ENCODE data around the gene BFSP2. TPM values are rescaled to one million over a fixed set of nuclear protein-coding genes. Genes with fewer than 3 reads are reported as not detected.
A peak's percentile ranks its signal among the peaks of the same experiment; 100 is the strongest.

BFSP2 gene
- polyA plus RNA-seq (ENCODE audit: insufficient read length in 4 of 4) = under 1 TPM in 1 of 4 donors, not detected in 3; 0.69 TPM

GRCh38 chr3:133400006-133400515 is at the start of gene BFSP2:
BFSP2 (plus strand) TSS chr3:133400056; CDS start chr3:133400084, 28 bp downstream.
- DNase-seq (ENCODE audit: low read depth in 4 of 4, low spot score in 3 of 4) = no peak

- DNase-seq (ENCODE audit: low read depth in 4 of 4, low spot score in 3 of 4) = no peak
These were observed 45.1 kb upstream of the BFSP2 start for GRCh38 chr3:133354721-133355120.

- DNase-seq (ENCODE audit: low read depth in 4 of 4, low spot score in 3 of 4) = no peak
These were observed 39.4 kb upstream of the BFSP2 start for GRCh38 chr3:133360476-133360875.

- no peak for DNase-seq (ENCODE audit: low read depth in 4 of 4, low spot score in 3 of 4)
These were observed 38.8 kb upstream of the BFSP2 start for GRCh38 chr3:133361011-133361410.

- no peak for DNase-seq (ENCODE audit: low read depth in 4 of 4, low spot score in 3 of 4)
These were observed 38.4 kb upstream of the BFSP2 start for GRCh38 chr3:133361435-133361834.

- DNase-seq (ENCODE audit: low read depth in 4 of 4, low spot score in 3 of 4) = no peak
These were observed 37.3 kb upstream of the BFSP2 start for GRCh38 chr3:133362539-133362938.

GRCh38 chr3:133364704-133365103 is 35.2 kb upstream of the BFSP2 start:
- DNase-seq (ENCODE audit: low read depth in 4 of 4, low spot score in 3 of 4) = no peak

GRCh38 chr3:133366921-133367320 is 32.9 kb upstream of the BFSP2 start:
- DNase-seq (ENCODE audit: low read depth in 4 of 4, low spot score in 3 of 4) = no peak

- DNase-seq (ENCODE audit: low read depth in 4 of 4, low spot score in 3 of 4) = no peak
These were observed 32.5 kb upstream of the BFSP2 start for GRCh38 chr3:133367403-133367802.

GRCh38 chr3:133367956-133368355 is 31.9 kb upstream of the BFSP2 start:
- no peak for DNase-seq (ENCODE audit: low read depth in 4 of 4, low spot score in 3 of 4)

- DNase-seq (ENCODE audit: low read depth in 4 of 4, low spot score in 3 of 4) = no peak
These were observed 31.3 kb upstream of the BFSP2 start for GRCh38 chr3:133368371-133369067.

GRCh38 chr3:133369068-133369440 is 30.8 kb upstream of the BFSP2 start:
- DNase-seq (ENCODE audit: low read depth in 4 of 4, low spot score in 3 of 4) = no peak

- no peak for DNase-seq (ENCODE audit: low read depth in 4 of 4, low spot score in 3 of 4)
These were observed 28.7 kb upstream of the BFSP2 start for GRCh38 chr3:133371181-133371580.

- no peak for DNase-seq (ENCODE audit: low read depth in 4 of 4, low spot score in 3 of 4)
These were observed 28.2 kb upstream of the BFSP2 start for GRCh38 chr3:133371676-133372075.

- no peak for DNase-seq (ENCODE audit: low read depth in 4 of 4, low spot score in 3 of 4)
These were observed 25.0 kb upstream of the BFSP2 start for GRCh38 chr3:133374708-133375402.

GRCh38 chr3:133375403-133375745 is 24.5 kb upstream of the BFSP2 start:
- DNase-seq (ENCODE audit: low read depth in 4 of 4, low spot score in 3 of 4) = no peak

GRCh38 chr3:133376810-133377209 is 23.0 kb upstream of the BFSP2 start:
- no peak for DNase-seq (ENCODE audit: low read depth in 4 of 4, low spot score in 3 of 4)

GRCh38 chr3:133377396-133377795 is 22.5 kb upstream of the BFSP2 start:
- peak in 1 of 4 donors; percentile 25 for DNase-seq (ENCODE audit: low read depth in 4 of 4, low spot score in 3 of 4)

- DNase-seq (ENCODE audit: low read depth in 4 of 4, low spot score in 3 of 4) = no peak
These were observed 19.9 kb upstream of the BFSP2 start for GRCh38 chr3:133379926-133380325.

- no peak for DNase-seq (ENCODE audit: low read depth in 4 of 4, low spot score in 3 of 4)
These were observed 19.2 kb upstream of the BFSP2 start for GRCh38 chr3:133380481-133381225.

- no peak for DNase-seq (ENCODE audit: low read depth in 4 of 4, low spot score in 3 of 4)
These were observed 18.3 kb upstream of the BFSP2 start for GRCh38 chr3:133381346-133382109.
